ENCODE measurements around the gene ZBTB12. TPM values are rescaled to one million over a fixed set of nuclear protein-coding genes. Genes with fewer than 3 reads are reported as not detected.

ZBTB12 gene
- total and polyA plus RNA-seq, 2 of the 8 experiments (the other 6 are each of a cell fraction or from before 2014, with no cell fraction given): 20.7 to 40.8 TPM

- POLR2A ChIA-PET (ENCODE audit: partially characterized antibody): interaction anchor here (0.7 to 5.6 kb wide), 7 partner anchors 8 to 164 kb away, joined by 3 to 47 read pairs (median 6); partner anchors contain the start of gene NEU1
Observed at GRCh38 chr6:31874836-31875572, 26.9 kb downstream of the ZBTB12 start.

More at GRCh38 chr6:31874836-31875572, 26.9 kb downstream of the ZBTB12 start:
- 86% methylated on average over 5 of the region's 5 CpGs; no CpG with 5 or more reads in 1 of the 2 experiments for WGBS, 2 experiments (ENCODE audit: extremely low coverage in 1 of 2, insufficient coverage in 1 of 2, insufficient read length in 1 of 2, insufficient replicate concordance in 2 of 2, low coverage in 1 of 2, low lambda C conversion rate in 2 of 2, missing lambda C conversion rate in 1 of 2)
- Histone ChIP-seq H3K27me3 (replicated peaks in 1 of 4; ENCODE audit: control insufficient read depth in 3 of 4, extremely low read depth in 1 of 4, insufficient read depth in 3 of 4, low read length in 3 of 4) (no peaks in the 10 kb centered on the region), H3K56ac (replicated peaks; ENCODE audit: insufficient read length, low read depth, low read length) (no peak overlapping the region), H2AK5ac (ENCODE audit: low read depth, low read length) (no peak overlapping the region), H3K79me1 (ENCODE audit: low read depth, low read length) (no peaks in the 10 kb centered on the region; the same call in 1 of the 2 replicates), H4K20me1 (replicated peaks in 1 of 2; ENCODE audit: control insufficient read depth in 1 of 2, insufficient read depth in 2 of 2, low read length in 2 of 2) (peaks cover 0 to 4% of the 10 kb centered on the region in 2 experiments), H3K14ac (ENCODE audit: insufficient read length) (no peak overlapping the region), H4K5ac (ENCODE audit: insufficient read length, low read depth, low read length) (no peak overlapping the region), H3K79me2 (ENCODE audit: control insufficient read depth in 1 of 2, insufficient read depth in 2 of 2, low read length in 2 of 2) (no peaks in the 10 kb centered on the region), H3K4me3 (ENCODE audit: extremely low read depth in 1 of 4, insufficient read depth in 2 of 4, low read depth in 3 of 4, low read length in 4 of 4) (no peak overlapping the region), H3K23me2 (ENCODE audit: low read depth, low read length) (no peaks in the 10 kb centered on the region; the same call in 1 of the 2 replicates), H3K36me3 (ENCODE audit: control insufficient read depth in 2 of 4, insufficient read depth in 4 of 4, low read length in 3 of 4) (peaks cover 3 to 4% (median 4%) of the 10 kb centered on the region in 4 experiments; a peak in 4 of 8 replicates), H3K9me3 (ENCODE audit: insufficient read depth in 2 of 2, low read depth in 1 of 2, low read length in 1 of 2) (no peaks in the 10 kb centered on the region), H3K4me2 (ENCODE audit: insufficient read depth in 1 of 2, low read depth in 2 of 2, low read length in 2 of 2) (no peak overlapping the region), H4K8ac (ENCODE audit: extremely low read depth, insufficient read depth, low read length) (no peak overlapping the region), H3K4me1 (replicated peaks in 1 of 4; ENCODE audit: control insufficient read depth in 3 of 4, insufficient read depth in 4 of 4, low read length in 3 of 4) (peaks cover 0 to 22% (median 6%) of the 10 kb centered on the region in 4 experiments; a peak in 3 of 7 replicates), H2BK15ac (ENCODE audit: low read length) (no peak overlapping the region), H4K91ac (replicated peaks; ENCODE audit: insufficient read length, low read length) (no peak overlapping the region), H3K9ac (replicated peaks in 1 of 4; ENCODE audit: extremely low read depth in 1 of 4, low read depth in 3 of 4, low read length in 3 of 4) (no peak overlapping the region), H2AFZ (ENCODE audit: low read length) (no peak overlapping the region), H3K18ac (ENCODE audit: extremely low read depth, low read length) (no peak overlapping the region), H2BK20ac (ENCODE audit: low read length) (no peak overlapping the region), H3K4ac (replicated peaks; ENCODE audit: insufficient read length, low read depth, low read length) (no peak overlapping the region), H2BK12ac (ENCODE audit: low read depth, low read length) (no peak overlapping the region), H3K27ac (ENCODE audit: low read depth, low read length) (no peak overlapping the region), H2BK5ac (ENCODE audit: low read depth, low read length) (no peak overlapping the region), H3K23ac (ENCODE audit: insufficient read length) (no peak overlapping the region), H2BK120ac (replicated peaks; ENCODE audit: low read depth, low read length) (no peak overlapping the region)
- FAIRE-seq: no peak
- no peak for DNase-seq (ENCODE audit: low read depth in 1 of 2, low spot score in 2 of 2)
- CTCF ChIA-PET (ENCODE audit: partially characterized antibody): interaction anchor here (0.6 to 8.1 kb wide), 6 partner anchors 14 to 277 kb away, joined by 3 to 59 read pairs (median 3); no protein-coding TSS in a partner anchor
